Uterus (tissue), 4 donors: Measurements from ENCODE around the gene DPY19L3. TPM values are rescaled to one million over a fixed set of nuclear protein-coding genes. Genes with fewer than 3 reads are reported as not detected.

Source experiments
- DNase-seq, 2 donors: peaks; one replicate each; pipeline ENCODE4 v3.0.0-alpha.2; 2019 to 2020
- H3K27ac ChIP-seq, 2 donors: fragments of 200-600 bp; sonication (generic); 1 replicate in 1 of 2; 2 replicates in 1 of 2; pipeline ENCODE4 v1.5.1; 2016 to 2018
- H3K27me3 ChIP-seq, 2 donors: fragments of 200-600 bp; sonication (generic); one replicate each; pipeline ENCODE4 v1.5.1; 2018 to 2019; ENCODE audit warnings: control low read depth in 1 of 2
- H3K36me3 ChIP-seq, 2 donors: fragments of 200-600 bp; sonication (generic); one replicate each; pipeline ENCODE4 v1.5.1; 2019; ENCODE audit warnings: control low read depth in 1 of 2
- H3K4me1 ChIP-seq, 2 donors: fragments of 200-600 bp; sonication (generic); one replicate each; pipeline ENCODE4 v1.5.1; 2018 to 2019; ENCODE audit warnings: control low read depth in 1 of 2
- H3K4me3 ChIP-seq, 2 donors: fragments of 200-600 bp; sonication (generic); 1 replicate in 1 of 2; 2 replicates in 1 of 2; pipeline ENCODE4 v1.5.1; 2018 to 2019; ENCODE audit warnings: mild to moderate bottlenecking in 1 of 2
- H3K9me3 ChIP-seq, 2 donors: fragments of 200-600 bp; sonication (generic); one replicate each; pipeline ENCODE4 v1.5.1; 2019; ENCODE audit warnings: control low read depth in 1 of 2
- CTCF ChIP-seq, 4 experiments: fragments of 200-600 bp in 2 of 4; fragments of 450-650 bp in 2 of 4; sonication (generic) in 2 of 4; IDR thresholded peaks; one replicate each; pipeline ENCODE4 v1.5.1; 2016 to 2019; ENCODE audit warnings: antibody characterized with exemption in 4 of 4, mild to moderate bottlenecking in 2 of 4, moderate library complexity in 1 of 4
- POLR2A ChIP-seq, 2 donors: fragments of 450-650 bp; IDR thresholded peaks; one replicate each; pipeline ENCODE4 v1.6.1; 2016; ENCODE audit warnings: antibody characterized with exemption in 2 of 2, mild to moderate bottlenecking in 1 of 2, moderate library complexity in 1 of 2
- intact Hi-C: fragments of 100-400 bp; cut with DNase I; formaldehyde crosslinking; loops from one replicate; pipeline ENCODE4 v1.15.1; 2023; ENCODE audit warnings: low total_unique reads
- total RNA-seq, 4 donors: library from RNA; depleted of rRNA in 3 of 4; stranded (reverse); fragments of >200 nt in 3 of 4; gene quantifications; one replicate each; pipeline versions ENCODE4 v1.1.0 to v1.2.4, GENCODE V29; 2014 to 2023
- donor health status: DM: yes; HTN: yes; CAD: no.

The DPY19L3 gene
- total RNA-seq, 4 donors from 2014 or later: 10.2 to 58.9 (median 34.7) TPM

GRCh38 chr19:32526895-32527294 is 121.3 kb downstream of the DPY19L3 start:
- TF ChIP-seq CTCF (IDR thresholded peaks at IDR 0.05): no peak
- TF ChIP-seq POLR2A (IDR thresholded peaks at IDR 0.05): no peak
- intact Hi-C loops: no loop called here
- no peaks in the 10 kb centered on the region for H3K4me1 ChIP-seq
- no peaks in the 10 kb centered on the region for H3K36me3 ChIP-seq
- H3K27me3 ChIP-seq: no peaks in the 10 kb centered on the region
- DNase-seq: no peak
- H3K9me3 ChIP-seq: peaks cover 0 to 4% of the 10 kb centered on the region in 2 donors
- H3K27ac ChIP-seq: no peak overlapping the region
- no peak overlapping the region for H3K4me3 ChIP-seq

DNA sequence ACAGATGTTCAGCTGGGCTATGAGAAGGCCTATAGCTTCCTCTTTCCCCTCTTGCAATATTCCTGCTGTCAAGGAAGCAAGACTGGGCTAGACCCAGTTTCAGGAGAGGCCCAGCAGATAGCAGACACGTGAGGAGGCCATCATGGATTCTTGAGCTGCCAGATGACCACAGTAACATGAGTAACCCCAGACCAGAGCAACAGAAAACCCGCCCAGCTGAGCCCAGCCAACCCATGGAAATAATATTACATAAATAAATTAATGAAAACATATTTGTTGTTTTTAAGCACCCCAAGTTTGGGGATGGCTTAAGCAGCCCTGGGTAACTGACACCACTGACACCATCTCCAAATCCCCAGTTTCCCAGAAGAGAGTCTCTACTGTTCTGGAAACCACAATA is 125.2 kb downstream of the DPY19L3 start:
- no peak overlapping the region for H3K27ac ChIP-seq
- H3K4me1 ChIP-seq: no peaks in the 10 kb centered on the region
- peaks cover 0 to 4% of the 10 kb centered on the region in 2 donors for H3K9me3 ChIP-seq
- no peak overlapping the region for H3K4me3 ChIP-seq
- no peak for TF ChIP-seq POLR2A (IDR thresholded peaks at IDR 0.05)
- no peak for TF ChIP-seq CTCF (IDR thresholded peaks at IDR 0.05)
- H3K27me3 ChIP-seq: no peaks in the 10 kb centered on the region
- intact Hi-C loops: no loop called here
- H3K36me3 ChIP-seq: no peaks in the 10 kb centered on the region
- no peak for DNase-seq

DNA sequence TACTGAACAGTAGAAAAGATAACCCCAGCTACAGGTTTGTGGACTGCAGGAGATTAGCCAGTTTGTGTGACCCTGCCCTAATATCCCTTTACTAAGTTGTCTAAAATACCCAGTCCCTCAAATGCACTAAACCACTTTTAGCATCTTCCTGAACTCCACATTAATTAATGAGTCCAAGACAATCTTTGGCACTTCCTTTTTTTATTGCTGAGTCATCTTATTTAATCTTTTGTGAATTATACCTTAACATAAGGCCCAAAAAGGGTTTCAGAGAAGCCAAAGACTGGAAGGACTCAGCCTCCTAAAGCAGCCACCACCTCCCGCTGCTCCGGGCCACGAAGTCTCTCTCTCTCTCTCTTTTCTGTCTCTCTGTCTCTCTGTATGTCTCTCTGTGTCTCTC is 126.7 kb downstream of the DPY19L3 start:
- TF ChIP-seq POLR2A (IDR thresholded peaks at IDR 0.05): no peak
- TF ChIP-seq CTCF (IDR thresholded peaks at IDR 0.05): no peak
- H3K27ac ChIP-seq: no peak overlapping the region
- no peak for DNase-seq
- peaks cover 0 to 4% of the 10 kb centered on the region in 2 donors for H3K9me3 ChIP-seq
- no peaks in the 10 kb centered on the region for H3K27me3 ChIP-seq
- no peaks in the 10 kb centered on the region for H3K4me1 ChIP-seq
- H3K36me3 ChIP-seq: no peaks in the 10 kb centered on the region
- intact Hi-C loops: no loop called here
- H3K4me3 ChIP-seq: no peak overlapping the region

Other genes with a start within 250 kb of the DPY19L3 start
- 10 to 100 TPM; 10.5 to 37.4 (median 28.2) TPM for gene ZNF507, start 60.2 kb upstream of the DPY19L3 start, total RNA-seq
- 10 to 100 TPM; 14.7 to 82.6 (median 48.7) TPM for gene PDCD5, start 175.4 kb downstream of the DPY19L3 start, total RNA-seq